Prostate gland (tissue), 2 donors: ENCODE data around the gene KLHDC7B. TPM values are rescaled to one million over a fixed set of nuclear protein-coding genes. Genes with fewer than 3 reads are reported as not detected.

Experiments
- DNase-seq: peaks from one replicate; pipeline ENCODE4 v3.0.0-alpha.2; 2019; ENCODE audit warnings: low spot score
- H3K27ac ChIP-seq, 2 donors: fragments of 200-600 bp; sonication (generic); 2 replicates each; pipeline ENCODE4 v1.5.1; 2017 to 2019
- H3K27me3 ChIP-seq: fragments of 200-600 bp; sonication (generic); replicated peaks from 2 replicates; pipeline ENCODE4 v1.5.1; 2019; ENCODE audit not compliant: insufficient read depth
- H3K36me3 ChIP-seq, 2 donors: fragments of 200-600 bp; sonication (generic); 1 replicate in 1 of 2; 2 replicates in 1 of 2; pipeline versions ENCODE4 v1.5.1 to v1.8.1; 2017 to 2019
- H3K4me1 ChIP-seq: fragments of 200-600 bp; sonication (generic); replicated peaks from 2 replicates; pipeline ENCODE4 v1.5.1; 2019
- H3K4me3 ChIP-seq, 2 donors: fragments of 200-600 bp; sonication (generic); 2 replicates each; pipeline ENCODE4 v1.5.1; 2017 to 2019
- H3K9me3 ChIP-seq: fragments of 200-600 bp; sonication (generic); 2 replicates; pipeline ENCODE4 v1.5.1; 2017
- CTCF ChIP-seq, 4 experiments: fragments of 200-600 bp in 2 of 4; fragments of 450-650 bp in 2 of 4; sonication (generic) in 2 of 4; IDR thresholded peaks; 1 replicate in 3 of 4; 2 replicates in 1 of 4; pipeline ENCODE4 v1.5.1; 2016 to 2019; ENCODE audit warnings: antibody characterized with exemption in 4 of 4, mild to moderate bottlenecking in 2 of 4, moderate library complexity in 2 of 4
- POLR2A ChIP-seq: fragments of 450-650 bp; IDR thresholded peaks from one replicate; pipeline ENCODE4 v1.6.1; 2016; ENCODE audit warnings: antibody characterized with exemption, mild to moderate bottlenecking
- POLR2AphosphoS5 ChIP-seq: sonication (generic); formaldehyde crosslinking; IDR thresholded peaks from one replicate; pipeline ENCODE4 v1.6.1; 2017; ENCODE audit warnings: antibody characterized with exemption
- WGBS: methylation state at CpG from one replicate; pipeline ENCODE4 v1.1.5; 2018; 5-methylcytosine and 5-hydroxymethylcytosine counted together
- intact Hi-C: fragments of 100-400 bp; cut with DNase I; formaldehyde crosslinking; loops from one replicate; pipeline ENCODE4 v1.14.2; 2022
- total RNA-seq, 2 donors: library from RNA; depleted of rRNA; stranded (reverse); fragments of >200 nt; gene quantifications; one replicate each; pipeline ENCODE4 v1.1.0, GENCODE V29; 2016

The KLHDC7B gene
- total RNA-seq, 2 donors from 2014 or later = 0.62 TPM; not detected in 1

- H3K36me3 ChIP-seq = peaks cover 0 to 8% of the 10 kb centered on the region in 2 donors
- WGBS = 89% methylated on average over 13 of the region's 15 CpGs
- no peak for TF ChIP-seq POLR2AphosphoS5
- TF ChIP-seq CTCF (IDR thresholded peaks at IDR 0.05) = no peak
- TF ChIP-seq POLR2A = no peak
Measured at GRCh38 chr22:50522208-50522805, 23.4 kb upstream of the KLHDC7B start.

GRCh38 chr22:50522806-50523438 is 22.8 kb upstream of the KLHDC7B start:
- H3K27me3 ChIP-seq = no peaks in the 10 kb centered on the region
- H3K4me1 ChIP-seq = peaks cover 7% of the 10 kb centered on the region
- no peak overlapping the region for H3K27ac ChIP-seq
- no peak overlapping the region for H3K4me3 ChIP-seq
- DNase-seq = no peak
- H3K9me3 ChIP-seq = no peaks in the 10 kb centered on the region
- H3K36me3 ChIP-seq = peaks cover 0 to 8% of the 10 kb centered on the region in 2 donors
- 85% methylated on average over 21 of the region's 22 CpGs for WGBS
- intact Hi-C loops = no loop called here
- TF ChIP-seq CTCF (IDR thresholded peaks at IDR 0.05) (no peak), POLR2A (no peak), POLR2AphosphoS5 (no peak)

More at GRCh38 chr22:50522208-50522805, 23.4 kb upstream of the KLHDC7B start:
- H3K4me1 ChIP-seq = peaks cover 7% of the 10 kb centered on the region
- no peak overlapping the region for H3K4me3 ChIP-seq
- H3K9me3 ChIP-seq = no peaks in the 10 kb centered on the region
- H3K27me3 ChIP-seq = no peaks in the 10 kb centered on the region
- no peak overlapping the region for H3K27ac ChIP-seq
- no peak for DNase-seq
- intact Hi-C loops = no loop called here

GRCh38 chr22:50523458-50523805 is 22.3 kb upstream of the KLHDC7B start:
- WGBS = 86% methylated on average over 16 of the region's 16 CpGs
- Histone ChIP-seq H3K27me3 (no peaks in the 10 kb centered on the region), H3K4me3 (no peak overlapping the region), H3K36me3 (peaks cover 0 to 8% of the 10 kb centered on the region in 2 donors), H3K9me3 (no peaks in the 10 kb centered on the region), H3K4me1 (peaks cover 7% of the 10 kb centered on the region), H3K27ac (no peak overlapping the region)
- intact Hi-C loops = no loop called here
- DNase-seq = no peak
- TF ChIP-seq CTCF (IDR thresholded peaks at IDR 0.05) = no peak
- TF ChIP-seq POLR2A = no peak
- no peak for TF ChIP-seq POLR2AphosphoS5

GRCh38 chr22:50523806-50524675 is 21.7 kb upstream of the KLHDC7B start:
- Histone ChIP-seq H3K36me3 (peaks cover 0 to 8% of the 10 kb centered on the region in 2 donors), H3K4me1 (peaks cover 7% of the 10 kb centered on the region), H3K9me3 (no peaks in the 10 kb centered on the region), H3K27ac (no peak overlapping the region), H3K27me3 (no peaks in the 10 kb centered on the region), H3K4me3 (peak overlapping the region in 1 of 2 donors; percentile 82)
- DNase-seq = no peak
- intact Hi-C loops = no loop called here
- WGBS = 80% methylated on average over 20 of the region's 25 CpGs
- TF ChIP-seq CTCF (IDR thresholded peaks at IDR 0.05) (no peak), POLR2A (no peak), POLR2AphosphoS5 (no peak)
